Measurements from ENCODE around the gene SKAP1.
"Not testable (repeated sequence)": the region's sequence is repeated elsewhere in the genome, so short reads cannot be mapped to it uniquely, and the experiment has no call there.

Gene SKAP1

DNA sequence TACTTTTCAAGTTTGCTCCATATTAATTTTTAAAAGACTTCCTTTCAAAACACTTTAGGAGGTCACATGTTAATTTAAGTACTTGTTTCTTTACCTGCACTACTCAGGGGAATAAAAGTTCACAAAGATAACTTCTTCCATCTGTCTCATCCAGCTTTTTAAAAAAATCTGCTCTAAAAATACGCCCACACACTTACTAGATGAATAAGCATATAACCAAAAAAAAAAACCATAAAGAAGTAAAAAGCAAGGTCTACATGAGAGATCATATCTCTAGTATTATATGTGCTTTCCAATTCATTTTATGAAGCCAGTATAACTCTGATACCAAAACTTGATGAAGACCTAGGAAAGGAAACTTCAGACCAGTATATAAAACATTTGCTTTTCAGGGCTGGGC lies 17.2 kb downstream of the SKAP1 start:
- DNase-seq: no peak

GRCh38 chr17:48410821-48411220 lies 19.2 kb downstream of the SKAP1 start:
- DNase-seq: not testable (repeated sequence)

DNA sequence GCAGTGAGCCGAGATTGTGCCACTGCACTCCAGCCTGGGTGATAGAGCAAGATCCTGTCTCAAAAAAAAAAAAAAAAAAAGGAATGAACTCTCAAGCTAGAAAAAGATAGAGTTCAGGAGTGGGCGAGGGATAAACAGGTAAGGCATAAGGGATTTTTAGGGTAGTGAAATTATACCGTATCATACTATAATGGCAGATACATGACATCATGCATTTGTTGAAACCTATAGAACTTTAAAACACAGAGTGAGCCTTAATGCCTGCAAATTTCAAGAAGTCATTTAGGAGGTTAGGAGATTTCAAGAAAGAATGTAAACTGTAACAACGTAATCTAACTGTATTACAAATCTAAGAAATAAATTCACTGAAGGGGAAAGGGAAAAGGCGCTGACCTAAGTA lies 20.4 kb downstream of the SKAP1 start:
- DNase-seq: no peak

DNA sequence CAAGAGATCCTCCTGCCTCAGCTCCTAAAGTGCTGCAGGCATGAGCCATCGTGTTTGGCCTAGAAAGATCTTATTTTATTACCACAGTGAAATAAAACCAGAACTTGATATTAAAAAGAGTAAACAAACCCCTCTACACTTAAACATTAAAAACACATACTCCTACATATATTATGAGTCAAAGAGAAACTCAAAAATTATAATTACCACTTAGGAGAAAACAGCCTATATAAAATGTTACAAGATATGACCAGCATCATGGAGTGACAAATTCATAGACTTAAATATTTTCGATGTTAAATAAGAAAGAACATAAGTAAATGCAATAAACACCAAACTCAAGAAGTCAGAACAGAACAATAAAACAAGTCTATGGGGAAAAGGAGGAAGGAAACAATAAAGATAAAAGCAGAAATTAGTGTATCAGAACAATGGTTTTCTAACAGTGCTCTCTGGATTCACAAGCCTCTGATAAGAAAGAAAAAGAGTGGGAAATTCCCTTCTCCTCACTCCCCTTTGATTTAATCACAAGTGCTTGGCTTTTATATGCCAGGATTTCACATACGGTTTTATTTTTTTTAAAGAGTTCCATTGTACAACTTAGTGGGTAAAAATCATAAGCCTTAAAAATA lies 23.0 kb downstream of the SKAP1 start:
- no peak for DNase-seq

DNA sequence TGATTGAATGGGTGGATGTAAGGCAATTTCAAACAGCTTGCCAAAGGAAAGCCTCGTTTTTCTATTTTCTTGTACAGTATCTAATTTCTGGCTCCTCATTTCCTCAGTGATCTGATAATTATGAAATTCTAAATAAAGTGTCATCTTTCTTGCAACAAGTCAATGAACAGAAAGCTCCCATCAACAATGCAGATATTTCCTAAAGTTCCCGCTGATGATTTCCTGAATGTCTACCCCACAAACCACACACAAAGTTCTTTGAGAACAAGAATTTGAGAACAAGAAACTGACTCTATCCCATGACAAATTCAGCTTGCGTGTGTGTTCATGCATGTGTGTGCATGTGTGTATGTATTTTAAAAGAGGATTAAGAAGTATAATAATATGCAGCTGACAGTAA lies 35.2 kb downstream of the SKAP1 start:
- no peak for DNase-seq

- DNase-seq: no peak
Observed at GRCh38 chr17:48393283-48393682, 36.7 kb downstream of the SKAP1 start.

DNA sequence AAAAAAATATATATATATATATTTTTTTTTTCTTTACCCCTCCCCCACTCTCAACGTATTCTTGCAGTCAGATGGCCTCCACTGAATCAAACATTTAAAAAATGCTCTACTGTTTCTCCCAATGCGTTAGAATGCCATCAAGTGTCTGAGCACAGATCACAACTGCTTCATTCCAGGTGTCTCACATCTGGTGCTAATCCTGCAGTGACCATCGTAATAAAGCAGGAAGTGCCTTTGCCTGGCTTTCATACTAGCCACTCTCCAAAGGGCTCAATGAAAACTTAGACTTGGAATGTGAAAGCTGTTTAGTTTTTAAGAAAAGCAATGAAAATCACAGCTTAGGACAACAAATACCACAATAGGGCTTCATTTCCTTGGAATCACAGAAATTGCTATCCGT lies 37.2 kb downstream of the SKAP1 start:
- no peak for DNase-seq

GRCh38 chr17:48391444-48391843 lies 38.6 kb downstream of the SKAP1 start:
- DNase-seq: no peak

DNA sequence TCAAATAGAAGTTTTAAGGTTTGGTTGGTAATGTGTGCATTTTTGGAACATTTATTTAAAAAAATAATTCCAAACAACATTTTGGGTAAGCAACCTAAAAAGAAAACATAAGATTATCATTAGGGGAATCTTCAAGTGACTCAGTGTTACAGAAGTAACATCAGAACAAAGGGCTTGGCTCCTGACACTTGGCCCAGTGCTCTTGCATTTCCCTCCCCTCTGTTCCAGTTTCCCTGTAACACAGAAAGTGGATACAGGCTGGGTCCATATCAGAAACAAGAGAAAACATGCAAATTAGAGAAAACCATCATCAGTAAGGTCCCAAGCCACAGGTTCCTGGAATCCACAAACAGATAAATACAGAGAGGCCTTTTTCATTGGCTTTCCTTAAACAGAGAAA lies 40.1 kb downstream of the SKAP1 start:
- DNase-seq: no peak

GRCh38 chr17:48388955-48389743 lies 40.9 kb downstream of the SKAP1 start:
- no peak for DNase-seq

DNA sequence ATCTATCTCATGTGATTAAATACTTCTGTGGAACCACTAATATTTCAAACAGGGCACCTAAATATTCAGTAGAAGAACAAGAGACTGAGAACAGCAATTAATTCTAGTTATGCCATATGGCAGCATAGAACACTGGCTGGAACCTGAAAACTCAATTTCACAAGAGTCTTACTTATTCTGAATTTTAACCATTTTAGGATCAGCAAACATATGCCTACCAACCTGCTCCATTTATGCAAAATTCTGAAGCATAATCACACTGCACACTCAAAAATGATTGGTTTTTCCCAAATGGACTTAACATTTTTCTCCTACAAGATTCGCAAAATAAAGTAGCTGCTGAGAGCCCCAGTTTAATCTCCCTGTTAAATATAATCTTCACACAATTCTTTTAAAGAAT lies 43.2 kb downstream of the SKAP1 start:
- DNase-seq: no peak

GRCh38 chr17:48385319-48385718 lies 44.7 kb downstream of the SKAP1 start:
- DNase-seq: no peak

GRCh38 chr17:48384164-48384563 lies 45.9 kb downstream of the SKAP1 start:
- no peak for DNase-seq

DNA sequence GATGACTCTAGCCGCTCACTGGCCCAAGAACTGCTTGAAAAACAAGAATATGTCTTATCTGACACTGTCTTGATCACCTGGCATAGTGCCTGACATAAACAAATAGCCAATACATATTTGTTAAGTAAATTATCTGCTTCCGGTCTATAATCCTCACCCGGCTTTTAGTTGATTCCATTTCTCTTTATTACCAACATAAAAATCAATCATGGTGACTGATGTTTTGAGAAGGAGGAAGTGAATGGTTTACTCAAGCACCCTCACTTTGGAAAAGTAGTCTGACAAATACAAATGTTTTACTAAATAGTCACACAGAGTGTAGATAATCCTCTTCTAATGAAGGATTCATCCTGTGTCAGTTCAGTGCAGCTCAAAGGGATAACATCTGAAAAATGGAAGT lies 47.0 kb downstream of the SKAP1 start:
- no peak for DNase-seq

GRCh38 chr17:48378708-48379392 lies 51.2 kb downstream of the SKAP1 start:
- no peak for DNase-seq

GRCh38 chr17:48378238-48378637 lies 51.8 kb downstream of the SKAP1 start:
- no peak for DNase-seq

- DNase-seq: no peak
Observed at GRCh38 chr17:48376682-48377325, 53.2 kb downstream of the SKAP1 start.

GRCh38 chr17:48375356-48375755 lies 54.7 kb downstream of the SKAP1 start:
- DNase-seq: peak in 1 of 2 donors; percentile 3

DNA sequence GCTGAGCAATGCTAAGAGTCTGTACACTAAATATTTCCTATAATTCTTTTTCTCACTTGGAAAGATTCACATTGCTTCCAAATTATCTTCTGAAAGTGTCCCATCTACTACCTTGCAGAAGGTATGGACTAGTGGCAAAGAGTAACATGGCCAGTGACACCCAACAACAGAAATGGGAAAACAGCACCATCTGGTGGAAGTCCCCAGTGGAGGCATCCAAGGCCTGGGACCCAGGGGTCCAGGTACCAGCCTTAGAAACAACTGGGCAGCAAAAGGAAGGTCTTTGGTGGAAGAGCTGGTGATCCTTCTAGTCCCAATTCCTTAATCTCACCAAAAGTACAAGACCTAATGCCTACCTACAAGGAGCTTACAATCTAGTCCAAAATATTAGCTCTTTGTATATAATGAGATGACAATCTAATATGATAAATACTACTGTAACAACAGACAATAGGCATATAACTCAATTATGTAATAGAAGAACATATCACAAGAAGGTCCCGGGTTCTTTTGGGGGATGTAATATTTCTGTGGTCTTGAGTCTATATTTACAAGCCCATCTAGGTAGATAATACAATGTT lies 55.3 kb downstream of the SKAP1 start:
- DNase-seq: peak; percentile 9 to 25

- no peak for DNase-seq
Observed at GRCh38 chr17:48373883-48374282, 56.1 kb downstream of the SKAP1 start.

DNA sequence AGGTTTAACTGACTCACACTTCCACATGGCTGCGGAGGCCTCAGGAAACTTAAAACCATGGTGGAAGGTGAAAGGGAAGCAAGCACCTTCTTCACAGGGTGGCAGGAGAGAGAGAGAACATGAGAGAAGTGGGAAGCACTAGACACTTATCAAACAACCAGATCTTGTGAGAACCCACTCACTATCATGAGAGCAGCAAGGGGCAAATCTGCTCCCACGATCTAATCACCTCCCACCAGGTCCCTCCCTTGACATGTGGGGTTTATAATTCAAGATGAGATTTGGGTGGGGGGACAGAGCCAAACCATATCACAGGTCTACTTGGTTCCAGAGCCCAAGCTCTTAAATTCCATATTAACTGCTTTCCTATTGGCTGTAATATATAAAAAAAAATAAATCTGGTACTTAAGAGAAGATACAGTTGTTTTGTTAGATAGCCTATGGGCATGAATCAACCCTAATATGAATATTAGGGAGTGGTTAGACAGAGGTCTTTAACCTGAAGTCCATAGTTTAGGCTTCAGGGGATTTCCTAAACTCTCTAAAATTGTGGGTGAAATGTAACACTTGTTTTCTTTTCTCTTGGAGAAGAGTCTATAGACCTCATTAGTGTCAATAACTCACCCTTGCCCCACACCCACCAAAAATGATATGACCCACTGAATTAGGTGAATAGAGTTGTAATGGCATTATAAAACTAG lies 56.7 kb downstream of the SKAP1 start:
- no peak for DNase-seq

DNA sequence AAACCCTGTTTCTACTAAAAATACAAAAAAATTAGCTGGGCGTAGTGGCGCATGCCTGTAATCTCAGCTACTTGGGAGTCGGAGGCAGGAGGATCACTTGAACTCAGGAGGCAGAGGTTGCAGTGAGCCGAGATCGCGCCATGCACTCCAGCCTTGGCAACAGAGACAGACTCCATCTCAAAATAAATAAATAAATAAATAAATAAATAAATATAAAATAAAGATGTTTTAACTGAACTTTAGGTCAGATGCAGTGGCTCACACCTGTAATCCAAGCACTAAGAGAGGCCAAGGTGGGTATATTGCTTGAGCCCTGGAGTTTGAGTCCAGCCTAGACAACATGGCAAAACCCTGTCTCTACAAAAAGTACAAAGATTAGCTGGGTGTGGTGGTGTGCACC lies 61.0 kb downstream of the SKAP1 start:
- not testable (repeated sequence) for DNase-seq

Data from inflammatory macrophage (primary cell).